Suppressor macrophage treated with lipopolysaccharide for 4 hours (primary cell): ENCODE measurements around the gene ARL5B.

ENCODE experiments used
- DNase-seq: peaks from one replicate; pipeline ENCODE4 v3.0.0-alpha.2; 2020

The ARL5B gene

GRCh38 chr10:18713077-18713476 lies 53.8 kb downstream of the ARL5B start:
- peak; percentile 7 for DNase-seq

GRCh38 chr10:18718991-18719390 lies 59.8 kb downstream of the ARL5B start:
- DNase-seq, result no peak

GRCh38 chr10:18719811-18720210 lies 60.6 kb downstream of the ARL5B start:
- no peak for DNase-seq

- DNase-seq, result no peak
These were observed 61.8 kb downstream of the ARL5B start for GRCh38 chr10:18721067-18721466.

GRCh38 chr10:18723801-18724200 lies 64.6 kb downstream of the ARL5B start:
- DNase-seq, result no peak
